ENCODE results near the gene TMEM140.

TMEM140 gene

GRCh38 chr7:135159359-135160085, 11.7 kb downstream of the TMEM140 start:
- H3K27ac ChIP-seq, result no peak overlapping the region
- TF ChIP-seq ZFX (IDR thresholded peaks at IDR 0.05; ENCODE audit: borderline replicate concordance) (no peak), CTCF (IDR thresholded peaks at IDR 0.05) (no peak)

- peak overlapping the region; percentile 9; the same call in 1 of the 2 replicates for H3K27ac ChIP-seq
- TF ChIP-seq ZFX (IDR thresholded peaks at IDR 0.05; ENCODE audit: borderline replicate concordance) (no peak), CTCF (IDR thresholded peaks at IDR 0.05) (no peak)
These were observed 12.4 kb downstream of the TMEM140 start for GRCh38 chr7:135160098-135160857.

- no peak for TF ChIP-seq ZFX (IDR thresholded peaks at IDR 0.05; ENCODE audit: borderline replicate concordance)
- TF ChIP-seq CTCF (IDR thresholded peaks at IDR 0.05), result no peak
- H3K27ac ChIP-seq, result peak overlapping the region; percentile 9; the same call in 1 of the 2 replicates
These were observed 13.2 kb downstream of the TMEM140 start for GRCh38 chr7:135160858-135161653.

GRCh38 chr7:135161669-135162068, 13.8 kb downstream of the TMEM140 start:
- H3K27ac ChIP-seq, result no peak overlapping the region
- TF ChIP-seq CTCF (IDR thresholded peaks at IDR 0.05), result no peak
- no peak for TF ChIP-seq ZFX (IDR thresholded peaks at IDR 0.05; ENCODE audit: borderline replicate concordance)

- no peak for TF ChIP-seq ZFX (IDR thresholded peaks at IDR 0.05; ENCODE audit: borderline replicate concordance)
- no peak overlapping the region for H3K27ac ChIP-seq
These were observed 14.6 kb downstream of the TMEM140 start for GRCh38 chr7:135162382-135163001.

GRCh38 chr7:135164357-135165061, 16.6 kb downstream of the TMEM140 start:
- no peak for TF ChIP-seq ZFX (IDR thresholded peaks at IDR 0.05; ENCODE audit: borderline replicate concordance)
- peak; percentile 71 for TF ChIP-seq CTCF (IDR thresholded peaks at IDR 0.05)
- no peak overlapping the region for H3K27ac ChIP-seq

- TF ChIP-seq CTCF (IDR thresholded peaks at IDR 0.05), result no peak
- TF ChIP-seq ZFX (IDR thresholded peaks at IDR 0.05; ENCODE audit: borderline replicate concordance), result no peak
- H3K27ac ChIP-seq, result no peak overlapping the region
These were observed 18.0 kb downstream of the TMEM140 start for GRCh38 chr7:135165862-135166261.
